Activated CD8-positive, alpha-beta memory T cell treated with anti-CD3 and anti-CD28 coated beads, Interleukin-2, amount 50 U/mL, for 48 hours (primary cell): ENCODE measurements around the gene CLSTN1.
"Not testable (repeated sequence)": the region's sequence is repeated elsewhere in the genome, so short reads cannot be mapped to it uniquely, and the experiment has no call there.

ENCODE experiments used
- DNase-seq: peaks from one replicate; pipeline ENCODE4 v3.0.0-alpha.2; 2020

CLSTN1 gene

GRCh38 chr1:9794081-9794480 lies 29.7 kb downstream of the CLSTN1 start:
- DNase-seq: no peak

GRCh38 chr1:9793291-9793690 lies 30.5 kb downstream of the CLSTN1 start:
- no peak for DNase-seq

GRCh38 chr1:9792156-9793042 lies 31.4 kb downstream of the CLSTN1 start:
- DNase-seq: no peak

GRCh38 chr1:9789700-9790099 lies 34.1 kb downstream of the CLSTN1 start:
- DNase-seq: not testable (repeated sequence)

- DNase-seq: peak; percentile 64
Observed at GRCh38 chr1:9787702-9788101, 36.1 kb downstream of the CLSTN1 start.

- DNase-seq: no peak
Observed at GRCh38 chr1:9785406-9785805, 38.4 kb downstream of the CLSTN1 start.

GRCh38 chr1:9784508-9785133 lies 39.1 kb downstream of the CLSTN1 start:
- peak; percentile 68 for DNase-seq

- DNase-seq: no peak
Observed at GRCh38 chr1:9782897-9783296, 40.9 kb downstream of the CLSTN1 start.

GRCh38 chr1:9782116-9782751 lies 41.5 kb downstream of the CLSTN1 start:
- no peak for DNase-seq

- no peak for DNase-seq
Observed at GRCh38 chr1:9780554-9781110, 43.1 kb downstream of the CLSTN1 start.

- no peak for DNase-seq
Observed at GRCh38 chr1:9778905-9779304, 44.9 kb downstream of the CLSTN1 start.

- DNase-seq: no peak
Observed at GRCh38 chr1:9776685-9777084, 47.1 kb downstream of the CLSTN1 start.

GRCh38 chr1:9774712-9775679 lies 48.8 kb downstream of the CLSTN1 start:
- DNase-seq: no peak

- DNase-seq: no peak
Observed at GRCh38 chr1:9770298-9770697, 53.5 kb downstream of the CLSTN1 start.

- no peak for DNase-seq
Observed at GRCh38 chr1:9768983-9769382, 54.8 kb downstream of the CLSTN1 start.

GRCh38 chr1:9767964-9768668 lies 55.6 kb downstream of the CLSTN1 start:
- peak; percentile 60 for DNase-seq

- no peak for DNase-seq
Observed at GRCh38 chr1:9766759-9767442, 56.9 kb downstream of the CLSTN1 start.

GRCh38 chr1:9764550-9764949 lies 59.2 kb downstream of the CLSTN1 start:
- DNase-seq: no peak

- DNase-seq: no peak
Observed at GRCh38 chr1:9763914-9764313, 59.9 kb downstream of the CLSTN1 start.

- not testable (repeated sequence) for DNase-seq
Observed at GRCh38 chr1:9762446-9762845, 61.3 kb downstream of the CLSTN1 start.

- no peak for DNase-seq
Observed at GRCh38 chr1:9761855-9762254, 61.9 kb downstream of the CLSTN1 start.
